ENCODE results near the gene MEDAG.

Gene MEDAG

GRCh38 chr13:30867089-30867669, 38.9 kb upstream of the MEDAG start:
- no peak overlapping the region for H2AFZ ChIP-seq (ENCODE audit: low read length)
- H3K27me3 ChIP-seq (ENCODE audit: insufficient read depth, low read length, poor library complexity, severe bottlenecking) = no peaks in the 10 kb centered on the region
- peaks cover 5% of the 10 kb centered on the region for H3K4me1 ChIP-seq (ENCODE audit: insufficient read depth, low read length, poor library complexity, severe bottlenecking)
- no peak overlapping the region for H3K9ac ChIP-seq (ENCODE audit: low read depth, low read length, poor library complexity, severe bottlenecking)
- H3K9me2 ChIP-seq (replicated peaks; ENCODE audit: low read depth, low read length) = no peaks in the 10 kb centered on the region
- no peaks in the 10 kb centered on the region for H3F3A ChIP-seq (ENCODE audit: low read depth)
- no peak overlapping the region for H3K4me2 ChIP-seq (ENCODE audit: low read depth, low read length, poor library complexity, severe bottlenecking)
- TF ChIP-seq CTCF (conservative IDR thresholded peaks at IDR 0.05; ENCODE audit: low read length) = no peak
- no peak for TF ChIP-seq EZH2phosphoT487 (IDR thresholded peaks at IDR 0.05; ENCODE audit: borderline replicate concordance)
- H3K4me3 ChIP-seq (ENCODE audit: low read length, poor library complexity, severe bottlenecking) = no peak overlapping the region
- H3K9me3 ChIP-seq (ENCODE audit: insufficient read depth, low read depth, low read length) = no peaks in the 10 kb centered on the region
- H4K20me1 ChIP-seq (ENCODE audit: insufficient read depth, low read length, poor library complexity, severe bottlenecking) = no peaks in the 10 kb centered on the region
- no peaks in the 10 kb centered on the region for H3K36me3 ChIP-seq (ENCODE audit: insufficient read depth, low read length)
- H3K79me2 ChIP-seq (ENCODE audit: insufficient read depth, low read length) = no peaks in the 10 kb centered on the region

- Histone ChIP-seq H3K9me3 (ENCODE audit: insufficient read depth, low read depth, low read length) (no peaks in the 10 kb centered on the region), H3K79me2 (ENCODE audit: insufficient read depth, low read length) (no peaks in the 10 kb centered on the region), H4K20me1 (ENCODE audit: insufficient read depth, low read length, poor library complexity, severe bottlenecking) (no peaks in the 10 kb centered on the region), H2AFZ (ENCODE audit: low read length) (no peak overlapping the region), H3K9me2 (replicated peaks; ENCODE audit: low read depth, low read length) (no peaks in the 10 kb centered on the region), H3K27me3 (ENCODE audit: insufficient read depth, low read length, poor library complexity, severe bottlenecking) (no peaks in the 10 kb centered on the region), H3K4me2 (ENCODE audit: low read depth, low read length, poor library complexity, severe bottlenecking) (no peak overlapping the region), H3K36me3 (ENCODE audit: insufficient read depth, low read length) (no peaks in the 10 kb centered on the region), H3K4me1 (ENCODE audit: insufficient read depth, low read length, poor library complexity, severe bottlenecking) (peaks cover 5% of the 10 kb centered on the region), H3K4me3 (ENCODE audit: low read length, poor library complexity, severe bottlenecking) (no peak overlapping the region), H3F3A (ENCODE audit: low read depth) (no peaks in the 10 kb centered on the region), H3K9ac (ENCODE audit: low read depth, low read length, poor library complexity, severe bottlenecking) (no peak overlapping the region)
- no peak for TF ChIP-seq CTCF (conservative IDR thresholded peaks at IDR 0.05; ENCODE audit: low read length)
- no peak for TF ChIP-seq EZH2phosphoT487 (IDR thresholded peaks at IDR 0.05; ENCODE audit: borderline replicate concordance)
These were observed 37.1 kb upstream of the MEDAG start for GRCh38 chr13:30868799-30869470.

- no peaks in the 10 kb centered on the region for H3F3A ChIP-seq (ENCODE audit: low read depth)
- H3K27me3 ChIP-seq (ENCODE audit: insufficient read depth, low read length, poor library complexity, severe bottlenecking) = no peaks in the 10 kb centered on the region
- no peak overlapping the region for H3K4me3 ChIP-seq (ENCODE audit: low read length, poor library complexity, severe bottlenecking)
- H2AFZ ChIP-seq (ENCODE audit: low read length) = no peak overlapping the region
- no peak for TF ChIP-seq EZH2phosphoT487 (IDR thresholded peaks at IDR 0.05; ENCODE audit: borderline replicate concordance)
- TF ChIP-seq CTCF (conservative IDR thresholded peaks at IDR 0.05; ENCODE audit: low read length) = no peak
- H3K9me3 ChIP-seq (ENCODE audit: insufficient read depth, low read depth, low read length) = no peaks in the 10 kb centered on the region
- no peak overlapping the region for H3K9ac ChIP-seq (ENCODE audit: low read depth, low read length, poor library complexity, severe bottlenecking)
- H3K79me2 ChIP-seq (ENCODE audit: insufficient read depth, low read length) = no peaks in the 10 kb centered on the region
- peaks cover 5% of the 10 kb centered on the region for H3K4me1 ChIP-seq (ENCODE audit: insufficient read depth, low read length, poor library complexity, severe bottlenecking)
- no peaks in the 10 kb centered on the region for H3K36me3 ChIP-seq (ENCODE audit: insufficient read depth, low read length)
- no peaks in the 10 kb centered on the region for H4K20me1 ChIP-seq (ENCODE audit: insufficient read depth, low read length, poor library complexity, severe bottlenecking)
- H3K4me2 ChIP-seq (ENCODE audit: low read depth, low read length, poor library complexity, severe bottlenecking) = no peak overlapping the region
- no peaks in the 10 kb centered on the region for H3K9me2 ChIP-seq (replicated peaks; ENCODE audit: low read depth, low read length)
These were observed 36.6 kb upstream of the MEDAG start for GRCh38 chr13:30869491-30869890.
